ENCODE measurements around the gene OXA1L. TPM values are rescaled to one million over a fixed set of nuclear protein-coding genes. Genes with fewer than 3 reads are reported as not detected.

The OXA1L gene
- total and polyA plus RNA-seq, 2 of the 13 experiments (the other 11 are each of a cell fraction or from before 2014, with no cell fraction given) = 230 to 589 TPM

- TF ChIP-seq HNF4A (CRISPR knock-in tag; IDR thresholded peaks at IDR 0.05) = peak; percentile 95
Observed at GRCh38 chr14:22814941-22815713, 48.6 kb downstream of the OXA1L start, which contains the start of gene SLC7A7 (continued).

GRCh38 chr14:22819151-22819988 is 52.9 kb downstream of the OXA1L start:
- H3K27ac ChIP-seq (ENCODE audit: extremely low read length, insufficient read depth, low read length) = no peak overlapping the region
- TF ChIP-seq HES4 (CRISPR knock-in tag; IDR thresholded peaks at IDR 0.05; ENCODE audit: borderline replicate concordance) = no peak
- no peak for TF ChIP-seq ATF5 (CRISPR knock-in tag; IDR thresholded peaks at IDR 0.05; ENCODE audit: low read depth)
- TF ChIP-seq ZMYM2 (CRISPR knock-in tag; IDR thresholded peaks at IDR 0.05) = no peak
- peak; percentile 65; the same call in 1 of the 2 replicates for TF ChIP-seq ZNF724P (CRISPR knock-in tag; IDR thresholded peaks at IDR 0.05; ENCODE audit: borderline replicate concordance)
- no peak for TF ChIP-seq ZNF326 (CRISPR knock-in tag; IDR thresholded peaks at IDR 0.05; ENCODE audit: borderline replicate concordance)
- TF ChIP-seq ZNF512B (CRISPR knock-in tag; IDR thresholded peaks at IDR 0.05; ENCODE audit: borderline replicate concordance) = 0 out of 2 replicates have a peak, but pooled peaks have one; percentile 57
- peak; percentile 64; the same call in 1 of the 2 replicates for TF ChIP-seq MTA1 (CRISPR knock-in tag; IDR thresholded peaks at IDR 0.05; ENCODE audit: borderline replicate concordance)
- TF ChIP-seq WIZ (CRISPR knock-in tag; IDR thresholded peaks at IDR 0.05) = no peak
- no peak for TF ChIP-seq ZNF563 (CRISPR knock-in tag; IDR thresholded peaks at IDR 0.05)
- 0 out of 2 replicates have a peak, but pooled peaks have one; percentile 62 for TF ChIP-seq SMAD9 (CRISPR knock-in tag; IDR thresholded peaks at IDR 0.05)
- 0 out of 2 replicates have a peak, but pooled peaks have one; percentile 44 for TF ChIP-seq MAX (IDR thresholded peaks at IDR 0.05)
- peak; percentile 32; the same call in 1 of the 2 replicates for TF ChIP-seq ZNF891 (CRISPR knock-in tag; IDR thresholded peaks at IDR 0.05)
- TF ChIP-seq GPN1 (CRISPR knock-in tag; IDR thresholded peaks at IDR 0.05; ENCODE audit: borderline replicate concordance) = no peak
- no peak; the same call in 1 of the 2 replicates for TF ChIP-seq SP5 (CRISPR knock-in tag; IDR thresholded peaks at IDR 0.05; ENCODE audit: borderline replicate concordance, low read depth)
- peak; percentile 25; the same call in 1 of the 2 replicates for TF ChIP-seq TARDBP (CRISPR knock-in tag; IDR thresholded peaks at IDR 0.05)

More at GRCh38 chr14:22819151-22819988, 52.9 kb downstream of the OXA1L start:
- CTCF ChIA-PET (ENCODE audit: low intra/inter-chr PET ratio, low total read pairs) = interaction anchor here (1.1 to 6.1 kb wide), 3 partner anchors 34 to 262 kb away, joined by 3 to 141 read pairs (median 8); no protein-coding TSS in a partner anchor
- 2% methylated on average over 10 of the region's 10 CpGs for WGBS (ENCODE audit: low lambda C conversion rate)
- FAIRE-seq (no peak), DNase-seq (ENCODE audit: low spot score) (peak; percentile 82), ATAC-seq (peak; percentile 57)
- in situ Hi-C loops (cut with HindIII; ENCODE audit: extremely low pct_ligation_motif_present, low pct_unique_long_range_greater_than_20kb) = no loop called here
- Histone ChIP-seq H3K4me3 (replicated peaks in 1 of 3; ENCODE audit: insufficient read depth in 1 of 3, low read depth in 2 of 3, low read length in 3 of 3) (peak overlapping the region; percentile 38 to 69 (median 49)), H3K4me2 (ENCODE audit: low read depth, low read length) (peak overlapping the region; percentile 89), H3K27me3 (ENCODE audit: control insufficient read depth in 1 of 2, insufficient read depth in 2 of 2, low read length in 2 of 2) (peaks cover 0 to 3% of the 10 kb centered on the region in 2 experiments; a peak in 1 of 5 replicates), H3K79me2 (ENCODE audit: insufficient read depth, low read length) (no peaks in the 10 kb centered on the region), H4K20me1 (ENCODE audit: insufficient read depth, low read length) (no peaks in the 10 kb centered on the region), H3K9ac (ENCODE audit: insufficient read depth, low read depth, low read length) (peak overlapping the region; percentile 18), H3K9me3 (ENCODE audit: low read length) (no peaks in the 10 kb centered on the region), H3K4me1 (ENCODE audit: insufficient read depth, low read length) (peaks cover 76% of the 10 kb centered on the region), H3K36me3 (replicated peaks in 1 of 2; ENCODE audit: control insufficient read depth in 1 of 2, insufficient read depth in 2 of 2, low read length in 2 of 2) (no peaks in the 10 kb centered on the region), H2AFZ (ENCODE audit: low read length) (peak overlapping the region; percentile 32)
- POLR2A ChIA-PET = interaction anchor here (0.5 to 3.5 kb wide), 24 partner anchors 8 to 575 kb away, joined by 3 to 29 read pairs (median 3); partner anchors contain the start of genes ABHD4, ACIN1, C14orf119 and MRPL52
- intact Hi-C loops (cut with micrococcal nuclease; ENCODE audit: unreplicated experiment) = loop anchor here (1.0 to 5.0 kb wide), 2 partner anchors 42 to 247 kb away; no protein-coding TSS in a partner anchor
- no TSS peak for BruUV-seq (replicated peaks)

Data from HepG2 (cell line).